Caki2 (cell line): ENCODE data around the gene SAMHD1. TPM values are rescaled to one million over a fixed set of nuclear protein-coding genes. Genes with fewer than 3 reads are reported as not detected.
"Not testable (repeated sequence)": the region's sequence is repeated elsewhere in the genome, so short reads cannot be mapped to it uniquely, and the experiment has no call there.

Experiments used
- DNase-seq: peaks from one replicate; pipeline ENCODE4 v3.0.0-alpha.2; 2015; ENCODE audit warnings: low read depth
- in situ Hi-C: cut with HindIII; loops from 2 replicates; pipeline ENCODE4 v1.10.0; 2016; ENCODE audit warnings: low sequenced_read_pairs, low pct_unique_long_range_greater_than_20kb, mixed read lengths
- total RNA-seq: library from RNA; depleted of rRNA; stranded (reverse); fragments of >200 nt; shearing (Covaris generic); gene quantifications from 2 replicates; pipeline ENCODE4 v1.2.3, GENCODE V29; 2014; ENCODE audit warnings: low replicate concordance; rRNA removed

Gene SAMHD1
- total RNA-seq, 1 experiment from 2014 or later: 15.7 TPM

DNA sequence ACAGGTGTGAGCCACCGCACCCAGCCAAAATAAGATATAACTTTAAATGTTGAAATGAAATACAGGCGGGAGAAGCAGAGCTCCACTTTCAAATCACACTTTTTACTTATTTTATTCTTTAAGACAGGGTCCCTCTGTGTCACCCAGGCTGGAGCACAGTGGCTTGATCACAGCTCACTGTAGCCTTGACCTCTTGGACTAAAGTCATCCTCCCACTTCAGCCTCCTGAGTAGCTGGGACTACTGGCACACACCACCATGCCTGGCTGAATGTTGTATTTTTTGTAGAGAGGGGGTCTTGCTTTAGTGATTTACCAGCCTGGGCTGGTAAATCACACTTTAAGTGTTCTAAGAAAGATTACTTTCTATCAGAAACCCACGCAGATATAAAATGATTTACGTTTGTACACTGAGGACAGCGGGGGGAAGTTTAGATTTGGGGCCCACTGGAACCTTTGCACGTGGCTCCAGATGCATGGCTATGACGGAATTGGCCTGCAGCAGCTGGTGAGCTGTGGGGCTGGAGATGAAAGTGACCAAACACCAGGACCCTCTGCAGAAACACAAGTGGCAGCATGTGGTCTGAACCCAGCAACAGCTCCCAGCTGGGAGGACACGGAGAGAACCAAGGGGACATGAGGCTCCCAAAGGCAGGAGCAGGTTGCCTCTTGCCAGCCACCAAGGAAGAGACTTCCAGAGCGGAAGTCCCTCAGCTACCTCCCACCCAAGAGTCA, 102.0 kb downstream of the SAMHD1 start:
- in situ Hi-C loops: loop anchor here (25.0 kb wide), 1 partner anchor 87 kb away; the partner anchor contains the start of gene DSN1
- no peak for DNase-seq

DNA sequence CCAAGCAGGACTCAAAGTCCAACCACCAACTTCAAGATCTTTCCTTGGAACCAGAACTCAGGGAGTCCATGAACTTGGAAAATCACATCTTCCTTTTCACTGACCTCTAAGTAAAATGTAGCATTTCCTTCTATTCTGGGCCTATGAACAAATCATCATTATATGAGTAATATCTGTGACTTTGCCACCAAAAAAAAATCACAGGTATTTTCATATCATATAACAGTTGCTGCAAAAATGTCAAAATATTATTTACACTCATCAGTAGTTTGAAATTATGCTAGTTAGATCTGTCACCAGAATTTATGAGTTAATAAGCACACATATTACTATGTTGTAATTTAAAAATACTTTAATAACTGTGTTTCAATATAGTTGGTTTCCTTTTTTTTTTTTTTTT, 102.8 kb downstream of the SAMHD1 start:
- DNase-seq: no peak
- in situ Hi-C loops: no loop called here

DNA sequence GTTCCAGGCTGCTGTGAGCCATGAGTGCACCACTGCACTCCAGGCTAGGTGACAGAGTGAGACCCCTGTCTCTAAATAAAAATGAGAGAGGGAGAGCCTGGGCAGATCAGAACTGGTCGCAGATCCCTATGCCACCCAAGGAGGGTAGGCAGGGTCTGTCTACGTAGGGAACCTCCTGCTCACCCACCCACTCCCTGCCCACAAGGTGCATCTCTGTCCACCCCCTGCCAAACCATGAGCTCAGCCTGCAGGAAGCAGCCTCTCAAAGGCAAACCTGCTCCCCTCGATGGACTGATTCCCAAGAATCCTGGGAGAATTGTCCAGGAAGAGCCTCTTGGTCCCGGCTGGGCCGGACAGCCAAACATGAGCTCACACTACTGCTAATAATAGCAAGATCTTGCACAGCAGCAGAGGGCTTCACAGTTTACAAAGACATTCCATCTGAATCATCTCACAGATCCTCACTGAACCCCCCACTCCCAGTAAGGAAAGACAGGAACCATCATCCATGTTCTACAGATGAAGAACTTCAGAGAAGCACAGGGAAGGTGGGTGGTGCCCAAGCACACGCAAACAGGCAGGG, 103.3 kb downstream of the SAMHD1 start:
- in situ Hi-C loops: no loop called here
- no peak for DNase-seq

GRCh38 chr20:36847710-36848040, 103.8 kb downstream of the SAMHD1 start:
- no peak for DNase-seq
- in situ Hi-C loops: no loop called here

GRCh38 chr20:36847009-36847709, 104.3 kb downstream of the SAMHD1 start:
- in situ Hi-C loops: no loop called here
- no peak for DNase-seq

DNA sequence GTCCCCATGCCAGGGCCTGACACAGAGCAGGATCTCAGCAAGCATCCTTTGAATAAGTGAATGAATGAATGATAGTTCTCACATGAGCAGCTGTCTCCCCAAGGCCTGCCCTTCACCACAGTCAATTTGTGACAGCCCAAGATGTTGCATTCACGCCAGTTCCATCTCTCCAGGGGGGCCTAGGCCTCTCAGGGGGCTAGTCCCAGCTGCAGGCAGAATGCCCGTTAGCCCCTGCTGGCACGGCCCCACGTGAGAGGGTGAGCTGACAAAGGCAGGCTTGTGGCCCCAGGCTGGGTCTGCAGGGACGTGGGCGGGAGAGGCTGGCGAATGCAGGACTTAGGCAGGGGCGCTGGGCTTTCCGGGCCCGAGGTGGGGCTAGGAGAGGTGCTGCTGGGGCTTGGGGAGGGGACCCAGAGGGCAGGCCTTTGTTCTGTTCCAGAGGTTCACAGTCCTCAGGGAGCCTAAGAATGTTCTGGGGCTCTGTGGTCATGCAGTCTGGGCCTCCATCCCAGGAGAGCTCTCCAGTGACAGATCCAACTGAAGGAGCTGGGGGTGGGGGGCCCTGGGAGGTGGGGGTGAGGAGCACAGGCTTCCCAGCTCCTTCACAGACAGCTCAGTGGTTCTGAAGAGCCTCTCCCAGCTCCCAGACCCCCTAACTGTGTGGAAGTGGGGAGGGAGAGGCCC, 106.1 kb downstream of the SAMHD1 start:
- no peak for DNase-seq
- in situ Hi-C loops: no loop called here

GRCh38 chr20:36841030-36841429, 110.5 kb downstream of the SAMHD1 start:
- in situ Hi-C loops, DNase-seq: not testable (repeated sequence)

Other genes starting within 250 kb of the SAMHD1 start
- gene NDRG3, start 205.6 kb downstream of the SAMHD1 start, total RNA-seq: 23.5 and 24.3 TPM in 2 replicates
- gene DSN1, start 177.9 kb downstream of the SAMHD1 start, total RNA-seq: 64.7 and 69.7 TPM in 2 replicates
- gene TLDC2, start 75.6 kb downstream of the SAMHD1 start, total RNA-seq: 13.6 and 23.6 TPM in 2 replicates
- 9.2 and 10.7 TPM in 2 replicates for gene RBL1, start 144.3 kb upstream of the SAMHD1 start, total RNA-seq
- 345 and 382 TPM in 2 replicates for gene RPN2, start 227.6 kb upstream of the SAMHD1 start, total RNA-seq
- 0.51 and 1.0 TPM in 2 replicates for gene MROH8, start 227.8 kb upstream of the SAMHD1 start, total RNA-seq